Measurements from ENCODE around the gene NUCB1.

The NUCB1 gene

DNA sequence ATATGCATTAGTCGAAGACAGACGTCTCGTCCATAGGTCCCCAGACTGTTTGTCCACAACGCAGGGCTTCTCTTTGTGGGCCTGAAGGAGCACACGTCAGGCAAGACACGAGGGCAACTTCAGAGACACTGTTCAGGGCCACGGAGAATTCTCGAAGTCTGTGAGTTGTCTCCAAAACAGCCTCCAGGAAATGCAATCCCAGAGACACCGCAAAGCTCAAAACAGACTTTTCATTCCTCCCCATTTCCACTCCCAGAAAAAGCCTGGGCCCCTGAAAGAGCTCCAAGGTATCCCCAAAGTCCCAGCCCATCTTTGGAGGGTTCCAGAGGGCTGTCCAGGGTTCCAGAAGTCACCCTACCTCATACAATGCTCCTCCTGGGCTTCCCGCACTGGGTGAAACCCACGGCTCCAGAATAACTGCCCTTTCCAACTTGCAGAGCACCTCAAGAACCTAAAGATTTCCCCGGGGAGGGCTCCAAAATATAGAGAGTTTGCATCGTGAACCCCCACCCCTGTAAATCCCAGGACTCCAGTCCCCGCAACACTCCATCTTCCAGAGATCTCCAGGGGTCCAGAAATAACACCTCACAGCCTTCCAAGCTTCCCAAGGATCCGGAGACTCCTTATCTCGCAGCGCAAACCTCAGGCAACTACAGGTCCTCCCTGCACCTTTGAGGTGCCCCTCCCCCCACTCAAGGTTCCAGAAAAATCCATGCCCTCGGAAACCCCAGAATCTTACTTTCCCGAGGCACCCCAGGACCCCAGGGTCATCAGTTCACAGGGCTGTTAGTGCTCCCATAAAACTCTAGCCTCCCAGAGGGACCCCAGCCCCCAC lies 64.3 kb downstream of the NUCB1 start:
- no peak for DNase-seq

DNA sequence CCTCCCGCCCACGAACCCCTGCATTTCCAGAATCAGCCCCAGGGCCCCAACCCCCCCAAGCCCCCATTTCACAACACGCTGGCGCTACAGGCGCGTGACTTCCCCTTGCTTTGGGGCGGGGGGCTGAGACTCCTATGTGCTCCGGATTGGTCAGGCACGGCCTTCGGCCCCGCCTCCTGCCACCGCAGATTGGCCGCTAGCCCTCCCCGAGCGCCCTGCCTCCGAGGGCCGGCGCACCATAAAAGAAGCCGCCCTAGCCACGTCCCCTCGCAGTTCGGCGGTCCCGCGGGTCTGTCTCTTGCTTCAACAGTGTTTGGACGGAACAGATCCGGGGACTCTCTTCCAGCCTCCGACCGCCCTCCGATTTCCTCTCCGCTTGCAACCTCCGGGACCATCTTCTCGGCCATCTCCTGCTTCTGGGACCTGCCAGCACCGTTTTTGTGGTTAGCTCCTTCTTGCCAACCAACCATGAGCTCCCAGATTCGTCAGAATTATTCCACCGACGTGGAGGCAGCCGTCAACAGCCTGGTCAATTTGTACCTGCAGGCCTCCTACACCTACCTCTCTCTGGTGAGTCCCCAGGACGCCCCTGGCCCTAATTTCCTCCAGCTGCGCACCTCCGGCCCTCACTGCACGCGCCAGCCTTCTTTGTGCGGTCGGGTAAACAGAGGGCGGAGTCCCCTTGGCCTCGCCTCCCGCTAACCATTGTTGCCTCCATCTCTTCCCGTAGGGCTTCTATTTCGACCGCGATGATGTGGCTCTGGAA lies 65.1 kb downstream of the NUCB1 start, which contains the start of gene FTL:
Gene FTL, plus strand, starts transcription at position 270 of the 766 bp plus-strand sequence. Its CDS starts 199 bp downstream, at position 469.
- peak; percentile 90 for DNase-seq

DNA sequence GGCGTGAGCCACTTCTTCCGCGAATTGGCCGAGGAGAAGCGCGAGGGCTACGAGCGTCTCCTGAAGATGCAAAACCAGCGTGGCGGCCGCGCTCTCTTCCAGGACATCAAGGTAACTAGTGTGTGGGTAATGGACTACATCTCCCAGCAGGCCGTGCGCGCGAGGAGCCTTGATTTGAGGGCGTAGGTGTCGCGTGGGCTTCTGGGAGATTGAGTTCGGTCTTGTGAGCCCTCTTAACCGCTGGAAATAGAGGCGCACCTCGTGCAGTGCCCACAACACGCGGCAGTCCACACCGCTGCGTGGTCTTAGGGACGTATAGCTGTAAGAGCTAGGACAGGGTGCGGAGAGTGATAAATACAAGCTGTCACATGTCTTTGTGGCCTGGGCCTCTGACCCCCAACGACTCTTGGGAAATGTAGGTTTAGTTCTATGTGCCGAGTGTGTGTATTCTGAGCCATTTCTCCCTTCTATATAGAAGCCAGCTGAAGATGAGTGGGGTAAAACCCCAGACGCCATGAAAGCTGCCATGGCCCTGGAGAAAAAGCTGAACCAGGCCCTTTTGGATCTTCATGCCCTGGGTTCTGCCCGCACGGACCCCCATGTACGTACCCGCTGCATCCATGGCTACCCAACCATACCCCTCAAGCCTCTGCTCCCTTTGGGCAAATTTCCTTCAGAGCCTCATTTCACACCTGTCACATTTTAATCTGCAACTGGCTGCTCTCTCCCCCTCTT lies 65.9 kb downstream of the NUCB1 start:
- DNase-seq, result peak; percentile 84

DNA sequence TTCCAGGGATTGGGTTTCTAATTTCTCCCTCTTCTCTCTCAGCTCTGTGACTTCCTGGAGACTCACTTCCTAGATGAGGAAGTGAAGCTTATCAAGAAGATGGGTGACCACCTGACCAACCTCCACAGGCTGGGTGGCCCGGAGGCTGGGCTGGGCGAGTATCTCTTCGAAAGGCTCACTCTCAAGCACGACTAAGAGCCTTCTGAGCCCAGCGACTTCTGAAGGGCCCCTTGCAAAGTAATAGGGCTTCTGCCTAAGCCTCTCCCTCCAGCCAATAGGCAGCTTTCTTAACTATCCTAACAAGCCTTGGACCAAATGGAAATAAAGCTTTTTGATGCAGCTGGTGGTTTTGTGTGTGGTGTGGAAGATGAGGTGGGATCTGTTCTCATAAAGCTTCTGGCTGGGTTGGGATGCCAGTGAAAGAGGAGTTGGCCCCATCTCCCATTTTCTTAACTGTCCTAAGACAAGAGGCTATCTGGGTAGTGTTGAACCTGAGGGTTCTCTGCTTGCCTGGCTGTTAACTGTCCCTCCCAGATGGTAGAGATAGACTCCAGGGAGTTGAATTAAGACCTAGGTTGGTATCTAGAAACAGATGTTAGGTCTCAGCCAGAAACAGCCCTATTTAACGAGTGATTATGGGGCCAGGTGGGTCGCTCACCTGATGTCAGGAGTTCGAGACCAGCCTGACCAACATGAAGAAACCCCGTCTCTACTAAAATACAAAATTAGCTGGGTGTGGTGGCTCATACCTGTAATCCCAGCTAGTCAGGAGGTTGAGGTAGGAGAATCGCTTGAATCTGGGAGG lies 66.6 kb downstream of the NUCB1 start:
- DNase-seq, result no peak

DNA sequence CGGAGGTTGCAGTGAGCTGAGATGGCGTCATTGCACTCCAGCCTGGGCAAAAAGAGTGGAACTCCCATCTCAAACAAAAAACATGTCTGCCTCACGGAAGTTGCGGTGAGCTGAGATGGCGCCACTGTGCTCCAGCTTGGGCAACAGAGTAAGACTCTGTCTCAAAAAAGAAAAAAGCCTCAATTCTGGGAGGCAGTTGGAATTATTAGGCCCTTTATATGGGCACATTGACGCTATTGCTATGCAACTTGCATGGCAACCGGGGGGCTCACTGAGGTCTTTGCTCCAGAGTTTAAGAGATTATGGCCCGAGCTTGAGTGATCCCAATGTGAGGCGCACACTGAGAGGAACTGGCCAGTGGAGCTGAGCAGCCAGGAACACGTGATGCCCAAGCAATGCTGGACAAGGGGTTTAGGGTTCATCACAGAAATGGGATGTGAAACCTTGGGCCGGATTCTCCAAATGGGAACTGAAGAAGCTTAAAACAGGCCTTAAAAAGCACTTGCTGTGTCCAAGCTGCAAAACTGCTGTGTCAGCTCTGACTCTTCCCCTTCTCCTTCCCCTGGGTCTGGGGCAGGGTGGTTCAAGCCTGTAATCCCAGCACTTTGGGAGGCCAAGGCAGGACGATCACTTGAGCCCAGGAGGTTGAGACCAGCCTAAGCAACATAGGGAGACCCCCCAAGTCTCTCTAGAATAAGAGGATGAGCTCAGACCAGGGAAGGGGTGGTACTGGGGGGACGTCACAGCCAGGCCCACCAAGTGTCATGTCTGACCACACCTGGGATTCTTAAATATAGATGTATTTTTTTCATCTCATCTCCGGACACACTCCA lies 67.5 kb downstream of the NUCB1 start:
- DNase-seq, result no peak

DNA sequence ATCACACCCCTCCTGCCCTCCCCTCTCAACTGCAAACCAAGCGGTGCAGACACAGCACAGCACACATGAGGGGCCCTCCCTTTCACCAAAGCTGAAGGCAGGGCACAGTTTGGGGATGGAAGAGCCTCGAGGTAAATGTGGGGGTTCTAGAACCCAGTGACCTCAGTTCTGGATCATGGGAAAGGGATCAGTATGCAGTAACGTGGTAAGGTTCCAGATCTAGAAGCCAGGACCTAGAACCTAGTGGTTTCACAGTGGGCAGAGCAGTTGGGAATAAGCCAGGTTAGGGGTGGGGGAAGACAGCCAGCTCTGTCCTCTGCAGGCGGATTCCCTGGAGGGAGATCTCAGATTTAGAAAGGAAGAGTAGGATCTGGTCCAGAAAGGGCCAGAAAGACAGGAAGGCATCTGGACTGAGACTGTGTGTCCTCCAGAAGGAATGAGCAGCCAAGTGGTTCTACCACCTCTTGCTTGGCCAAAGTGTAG lies 68.1 kb downstream of the NUCB1 start:
- DNase-seq, result no peak

DNA sequence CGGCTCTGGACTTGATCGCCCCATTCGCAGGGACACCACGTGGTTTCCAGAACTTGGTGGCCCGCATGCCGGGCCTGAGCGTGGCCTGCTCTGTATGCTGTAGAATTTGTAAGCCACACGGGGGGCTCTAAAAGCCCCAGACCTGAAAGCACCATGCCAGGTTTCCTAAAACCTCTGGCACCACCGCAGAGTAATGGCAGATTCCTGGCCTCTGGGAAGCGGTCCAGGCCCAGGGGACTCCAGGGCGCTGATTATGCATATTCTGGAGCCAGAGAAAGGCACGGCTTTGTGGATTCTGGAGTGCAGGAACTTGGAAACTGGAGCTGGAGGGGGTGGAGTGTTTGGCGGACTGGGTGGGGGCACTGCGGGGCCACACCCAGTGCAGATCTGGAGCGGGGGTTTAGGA lies 68.7 kb downstream of the NUCB1 start:
- DNase-seq, result no peak

DNA sequence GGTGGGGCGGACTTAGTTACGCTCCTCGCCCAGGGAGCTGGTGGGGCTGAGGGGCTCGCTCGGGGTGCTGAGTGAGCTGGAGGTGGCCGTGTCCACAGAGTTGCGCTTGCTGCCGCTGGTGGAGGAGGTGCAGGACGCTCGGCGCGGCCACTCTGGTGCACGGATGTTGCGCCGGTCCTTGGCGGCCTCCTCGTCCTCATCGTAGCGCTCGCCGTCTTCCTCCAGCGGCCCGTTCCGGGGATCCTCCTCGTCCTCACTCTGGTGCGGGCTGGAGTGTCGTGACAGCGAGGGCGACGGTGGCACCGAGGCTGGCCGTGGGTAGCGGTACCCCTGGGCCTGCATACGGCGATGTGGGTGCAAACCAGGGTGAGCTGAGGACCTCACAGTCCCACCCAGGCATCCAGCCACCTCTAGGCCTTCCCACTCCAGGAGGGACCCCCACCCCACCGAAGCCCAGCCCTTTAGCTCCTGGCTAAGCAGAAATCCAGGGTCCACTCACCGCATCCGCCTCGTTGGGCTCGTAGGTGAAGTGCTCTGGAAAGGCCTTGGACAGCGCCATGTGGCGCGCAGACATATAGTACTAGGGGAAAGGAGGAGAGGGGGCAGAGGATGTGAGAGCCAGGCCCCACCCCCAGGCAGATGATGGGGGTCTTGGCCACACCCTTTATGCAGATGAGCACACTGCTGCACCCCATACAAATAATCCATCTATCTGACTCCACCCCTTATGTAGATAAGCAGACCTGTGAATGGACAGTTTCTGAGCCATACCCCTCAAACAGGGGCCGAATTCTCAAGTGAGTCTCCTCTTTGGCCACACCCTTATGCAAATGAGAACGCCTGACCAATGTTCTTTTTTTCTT lies 69.4 kb downstream of the NUCB1 start:
- DNase-seq, result no peak

DNA sequence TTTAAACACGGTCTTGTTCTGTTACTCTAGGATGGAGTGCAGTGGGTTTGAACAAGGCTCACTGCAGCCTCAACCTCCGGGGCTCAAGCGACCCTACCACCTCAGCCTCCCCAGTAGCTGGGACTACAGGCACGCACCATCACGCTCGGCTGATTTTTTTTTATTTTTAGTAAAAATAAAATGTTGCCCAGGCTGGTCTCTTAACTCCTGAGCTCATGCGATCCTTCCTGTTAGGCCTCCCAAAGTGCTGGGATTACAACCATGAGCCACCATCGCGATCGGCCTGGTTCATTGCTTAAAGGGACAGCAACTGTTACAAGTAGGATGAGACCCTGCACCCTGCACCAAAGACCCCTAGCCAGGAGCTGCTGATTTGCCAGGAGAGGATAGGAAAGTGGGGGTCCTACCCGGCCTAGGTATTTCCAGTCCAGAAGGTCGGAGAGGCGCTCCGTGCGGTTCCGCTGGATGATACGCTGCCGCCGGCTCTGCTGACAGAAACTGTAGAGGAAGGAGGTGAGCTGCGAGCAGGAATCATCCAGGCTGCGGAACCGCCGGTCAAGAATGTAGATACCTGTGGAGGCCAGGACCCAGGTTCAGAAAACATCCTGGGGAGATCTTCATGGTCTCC lies 70.1 kb downstream of the NUCB1 start:
- DNase-seq, result no peak

DNA sequence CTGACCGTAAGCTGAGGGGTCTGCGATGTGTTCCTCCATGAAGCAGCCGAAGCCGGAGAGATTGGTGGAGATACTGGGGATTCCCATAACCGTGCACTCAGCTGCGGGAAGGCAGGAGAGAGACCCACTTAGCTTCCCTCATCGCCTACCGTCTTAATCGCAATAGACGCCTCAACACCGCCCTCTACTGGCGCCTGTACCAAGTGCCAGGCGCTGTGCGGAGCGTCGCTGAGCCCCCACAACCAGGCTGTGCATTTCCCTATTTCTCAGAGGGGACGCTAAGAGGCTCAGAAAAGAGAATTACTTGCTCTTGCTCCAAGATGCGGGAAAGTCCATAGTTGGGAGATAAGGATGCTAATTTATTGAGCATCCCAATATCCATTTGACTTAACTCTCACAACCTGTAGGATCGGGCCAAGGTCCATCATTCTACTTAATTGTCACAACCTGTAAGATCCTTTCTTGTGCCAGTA lies 70.8 kb downstream of the NUCB1 start:
- DNase-seq, result peak; percentile 73
